Thyroid gland (tissue), 4 donors: ENCODE results near the gene LRRC34.

Experiments used
- POLR2A ChIP-seq, 2 donors: fragments of 450-650 bp; IDR thresholded peaks; one replicate each; pipeline ENCODE4 v1.6.1; 2017; ENCODE audit warnings: antibody characterized with exemption in 2 of 2, mild to moderate bottlenecking in 2 of 2, moderate library complexity in 1 of 2
- TF ChIP-seq, protein P1 (sequence below), 6 experiments: fragments of 200-600 bp in 3 of 6; fragments of 450-650 bp in 3 of 6; sonication (generic) in 3 of 6; IDR thresholded peaks; one replicate each; pipeline ENCODE4 v1.5.1; 2016 to 2019; ENCODE audit warnings: antibody characterized with exemption in 6 of 6, mild to moderate bottlenecking in 2 of 6, inconsistent platforms in 1 of 6, moderate library complexity in 1 of 6

DNA sequence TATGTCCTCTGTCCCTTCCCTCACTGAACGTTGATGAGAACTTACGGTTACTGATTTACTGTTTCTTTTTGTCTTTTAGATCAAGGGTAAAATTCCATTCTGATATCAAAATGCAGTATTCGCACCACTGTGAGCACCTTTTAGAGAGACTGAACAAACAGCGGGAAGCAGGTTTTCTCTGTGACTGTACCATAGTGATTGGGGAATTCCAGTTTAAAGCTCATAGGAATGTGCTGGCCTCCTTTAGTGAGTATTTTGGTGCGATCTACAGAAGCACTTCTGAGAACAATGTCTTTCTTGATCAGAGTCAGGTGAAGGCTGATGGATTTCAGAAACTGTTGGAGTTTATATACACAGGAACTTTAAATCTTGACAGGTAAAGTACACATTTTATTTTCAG lies 38.5 kb downstream of the LRRC34 start:
- TF ChIP-seq, protein P1, sequence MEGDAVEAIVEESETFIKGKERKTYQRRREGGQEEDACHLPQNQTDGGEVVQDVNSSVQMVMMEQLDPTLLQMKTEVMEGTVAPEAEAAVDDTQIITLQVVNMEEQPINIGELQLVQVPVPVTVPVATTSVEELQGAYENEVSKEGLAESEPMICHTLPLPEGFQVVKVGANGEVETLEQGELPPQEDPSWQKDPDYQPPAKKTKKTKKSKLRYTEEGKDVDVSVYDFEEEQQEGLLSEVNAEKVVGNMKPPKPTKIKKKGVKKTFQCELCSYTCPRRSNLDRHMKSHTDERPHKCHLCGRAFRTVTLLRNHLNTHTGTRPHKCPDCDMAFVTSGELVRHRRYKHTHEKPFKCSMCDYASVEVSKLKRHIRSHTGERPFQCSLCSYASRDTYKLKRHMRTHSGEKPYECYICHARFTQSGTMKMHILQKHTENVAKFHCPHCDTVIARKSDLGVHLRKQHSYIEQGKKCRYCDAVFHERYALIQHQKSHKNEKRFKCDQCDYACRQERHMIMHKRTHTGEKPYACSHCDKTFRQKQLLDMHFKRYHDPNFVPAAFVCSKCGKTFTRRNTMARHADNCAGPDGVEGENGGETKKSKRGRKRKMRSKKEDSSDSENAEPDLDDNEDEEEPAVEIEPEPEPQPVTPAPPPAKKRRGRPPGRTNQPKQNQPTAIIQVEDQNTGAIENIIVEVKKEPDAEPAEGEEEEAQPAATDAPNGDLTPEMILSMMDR (IDR thresholded peaks at IDR 0.05), result no peak
- TF ChIP-seq POLR2A (IDR thresholded peaks at IDR 0.05), result no peak
